HEK293T (cell line): ENCODE data around the gene MAP7.

ENCODE experiments used
- BHLHE40 ChIP-seq: fragments of 450-650 bp; IDR thresholded peaks from 2 replicates; pipeline ENCODE4 v1.6.1; 2016; ENCODE audit warnings: mild to moderate bottlenecking, moderate library complexity, borderline replicate concordance
- CTBP1 ChIP-seq: fragments of 450-650 bp; IDR thresholded peaks from 2 replicates; pipeline ENCODE4 v1.6.1; 2016; ENCODE audit warnings: borderline replicate concordance
- ELF4 ChIP-seq: fragments of 450-650 bp; IDR thresholded peaks from 2 replicates; pipeline ENCODE4 v1.6.1; 2017; ENCODE audit warnings: antibody characterized with exemption
- FOXA1 ChIP-seq: fragments of 450-650 bp; IDR thresholded peaks from 2 replicates; pipeline ENCODE4 v1.6.1; 2016; ENCODE audit warnings: mild to moderate bottlenecking
- FOXK2 ChIP-seq: fragments of 450-650 bp; IDR thresholded peaks from 2 replicates; pipeline ENCODE4 v1.6.1; 2016; ENCODE audit warnings: mild to moderate bottlenecking
- FOXM1 ChIP-seq: fragments of 450-650 bp; IDR thresholded peaks from 2 replicates; pipeline ENCODE4 v1.6.1; 2017; ENCODE audit warnings: mild to moderate bottlenecking, borderline replicate concordance
- SP1 ChIP-seq: fragments of 450-650 bp; IDR thresholded peaks from 2 replicates; pipeline ENCODE4 v1.6.1; 2017
- SUZ12 ChIP-seq: fragments of 450-650 bp; IDR thresholded peaks from 2 replicates; pipeline ENCODE4 v1.6.1; 2016; ENCODE audit warnings: mild to moderate bottlenecking
- TARDBP ChIP-seq: fragments of 450-650 bp; IDR thresholded peaks from 2 replicates; pipeline ENCODE4 v1.6.1; 2016
- ZNF384 ChIP-seq: fragments of 450-650 bp; IDR thresholded peaks from 2 replicates; pipeline ENCODE4 v1.6.1; 2016

DNA sequence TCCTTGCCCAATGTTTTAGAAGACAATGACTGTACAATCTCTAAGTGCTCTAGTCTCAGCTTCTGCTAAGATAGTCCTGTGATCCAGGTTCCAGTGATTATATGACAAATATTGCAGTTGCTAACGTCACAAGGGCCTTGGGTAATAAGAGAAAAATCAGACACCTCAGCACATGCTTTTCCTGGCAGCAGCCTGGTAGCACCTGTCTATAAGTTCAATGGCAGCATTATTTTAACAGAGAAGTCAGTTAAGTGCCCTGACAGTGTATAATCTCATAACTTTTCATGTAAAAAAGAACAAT, 139.2 kb downstream of the MAP7 start:
- TF ChIP-seq BHLHE40: no peak
- TF ChIP-seq SUZ12: no peak
- TF ChIP-seq FOXK2: no peak
- TF ChIP-seq ELF4: no peak
- TF ChIP-seq FOXM1: no peak
- no peak for TF ChIP-seq SP1
- TF ChIP-seq CTBP1: no peak
- TF ChIP-seq FOXA1: no peak
- no peak for TF ChIP-seq ZNF384
- TF ChIP-seq TARDBP: no peak
